SK-N-SH (cell line): ENCODE measurements around the gene RNF130. TPM values are rescaled to one million over a fixed set of nuclear protein-coding genes. Genes with fewer than 3 reads are reported as not detected.

Experiments
- CTCF ChIA-PET: fragments of 300-600, 350-600 bp; formaldehyde crosslinking; extraction: SDS; loops from one replicate; lab custom pipeline; 2021; lab: Yijun Ruan, JAX
- POLR2A ChIA-PET: fragments of 350-600 bp; sonication (Branson Sonifier 250); formaldehyde crosslinking; extraction: SDS; loops from one replicate; lab custom pipeline; 2020; ENCODE audit warnings: antibody characterized with exemption, inconsistent platforms; lab: Yijun Ruan, JAX
- DNase-seq: peaks from one replicate; pipeline ENCODE4 v3.0.0; 2012
- H2AFZ ChIP-seq: fragments of 200-600 bp; sonication (generic); 2 replicates; pipeline ENCODE4 v1.8.1; 2016; ENCODE audit warnings: antibody characterized with exemption, mild to moderate bottlenecking, low read depth
- H3F3A ChIP-seq: fragments of 200-600 bp; sonication (generic); replicated peaks from 2 replicates; pipeline ENCODE3; 2016; ENCODE audit warnings: antibody characterized with exemption, mild to moderate bottlenecking; ENCODE audit not compliant: insufficient read depth
- H3K27ac ChIP-seq, 2 experiments: fragments of 200-500 bp in 1 of 2; fragments of 200-600 bp in 1 of 2; sonication (Bioruptor generic) in 1 of 2; sonication (generic), shearing (Covaris generic) in 1 of 2; 2 replicates each; pipeline versions ENCODE4 v1.5.1 to v1.6.1; 2014 to 2016; ENCODE audit warnings: low read depth in 2 of 2, inconsistent platforms in 1 of 2, low read length in 1 of 2, mild to moderate bottlenecking in 1 of 2, mixed read lengths in 1 of 2
- H3K27me3 ChIP-seq: fragments of 200-600 bp; sonication (generic), shearing (Covaris generic); 2 replicates; pipeline ENCODE4 v1.6.1; 2016; ENCODE audit warnings: mixed run types; ENCODE audit not compliant: insufficient read depth
- H3K36me3 ChIP-seq, 2 experiments: fragments of 200-500 bp in 1 of 2; fragments of 200-600 bp in 1 of 2; sonication (Bioruptor generic) in 1 of 2; sonication (generic) in 1 of 2; replicated peaks in 1 of 2; 2 replicates each; pipeline versions ENCODE3 to v1.5.1; 2014 to 2016; ENCODE audit warnings: low read length in 1 of 2, mild to moderate bottlenecking in 1 of 2; ENCODE audit not compliant: insufficient read depth in 2 of 2, control insufficient read depth in 1 of 2
- H3K4me1 ChIP-seq, 2 experiments: fragments of 200-500 bp in 1 of 2; fragments of 200-600 bp in 1 of 2; sonication (Bioruptor generic) in 1 of 2; sonication (generic), shearing (Covaris generic) in 1 of 2; 2 replicates each; pipeline versions ENCODE4 v1.5.1 to v1.6.1; 2014 to 2016; ENCODE audit warnings: low read depth in 1 of 2, low read length in 1 of 2, mixed run types in 1 of 2; ENCODE audit not compliant: insufficient read depth in 2 of 2, control insufficient read depth in 1 of 2
- H3K4me2 ChIP-seq: fragments of 200-600 bp; sonication (generic), shearing (Covaris generic); 2 replicates; pipeline ENCODE4 v1.6.1; 2017; ENCODE audit warnings: mixed run types
- H3K4me3 ChIP-seq, 2 experiments: fragments of 200-500 bp in 1 of 2; fragments of 200-600 bp in 1 of 2; sonication (Bioruptor generic) in 1 of 2; sonication (generic), shearing (Covaris generic) in 1 of 2; 2 replicates each; pipeline versions ENCODE4 v1.5.1 to v1.8.1; 2014 to 2016; ENCODE audit warnings: low read depth in 2 of 2, inconsistent platforms in 1 of 2, low read length in 1 of 2, mild to moderate bottlenecking in 1 of 2, mixed read lengths in 1 of 2, moderate library complexity in 1 of 2
- H3K79me2 ChIP-seq: fragments of 200-600 bp; sonication (generic); 2 replicates; pipeline ENCODE4 v1.8.1; 2017; ENCODE audit warnings: mild to moderate bottlenecking; ENCODE audit not compliant: insufficient read depth
- H3K9ac ChIP-seq: fragments of 200-600 bp; sonication (generic); 2 replicates; pipeline ENCODE4 v1.6.1; 2017; ENCODE audit warnings: mixed run types
- H3K9me2 ChIP-seq: fragments of 200-600 bp; sonication (generic); 2 replicates; pipeline ENCODE4 v1.6.1; 2017; ENCODE audit warnings: mixed run types
- H3K9me3 ChIP-seq: fragments of 200-600 bp; sonication (generic); 2 replicates; pipeline ENCODE4 v1.6.1; 2017; ENCODE audit warnings: mixed run types, mild to moderate bottlenecking, moderate library complexity
- H4K20me1 ChIP-seq: fragments of 200-600 bp; sonication (generic); 2 replicates; pipeline ENCODE4 v1.6.1; 2017; ENCODE audit warnings: mild to moderate bottlenecking, mixed run types; ENCODE audit not compliant: insufficient read depth
- ELF1 ChIP-seq: IDR thresholded peaks from 2 replicates; pipeline ENCODE4 v1.4.0; 2012
- FOSL2 ChIP-seq: IDR thresholded peaks from 2 replicates; pipeline ENCODE4 v1.4.0; 2012; ENCODE audit warnings: low read depth, mild to moderate bottlenecking, moderate library complexity, borderline replicate concordance
- FOXJ3 ChIP-seq: sonication (generic); formaldehyde crosslinking; IDR thresholded peaks from 2 replicates; pipeline ENCODE4 v1.5.1; 2020; ENCODE audit warnings: mild to moderate bottlenecking, missing genetic modification reagents
- GATA2 ChIP-seq: sonication (generic); formaldehyde crosslinking; IDR thresholded peaks from 2 replicates; pipeline ENCODE4 v1.5.0; 2020; ENCODE audit warnings: mild to moderate bottlenecking, missing genetic modification reagents
- NRF1 ChIP-seq: IDR thresholded peaks from 2 replicates; pipeline ENCODE4 v1.6.1; 2012; ENCODE audit warnings: low read depth, mild to moderate bottlenecking, low read length
- RAD21 ChIP-seq: IDR thresholded peaks from 2 replicates; pipeline ENCODE4 v1.6.1; 2012; ENCODE audit warnings: mild to moderate bottlenecking, low read length
- RCOR1 ChIP-seq: fragments of 150-350 bp; IDR thresholded peaks from 2 replicates; pipeline ENCODE4 v1.6.1; 2017; ENCODE audit warnings: antibody characterized with exemption, low read length
- SIN3A ChIP-seq: IDR thresholded peaks from 2 replicates; pipeline ENCODE4 v1.6.1; 2012; ENCODE audit warnings: low read depth, mild to moderate bottlenecking, low read length, moderate library complexity, borderline replicate concordance
- SMC3 ChIP-seq: IDR thresholded peaks from 2 replicates; pipeline ENCODE4 v1.6.1; 2012; ENCODE audit warnings: low read depth, low read length, improper control_type of control experiment
- TEAD4 ChIP-seq: IDR thresholded peaks from 2 replicates; pipeline ENCODE4 v1.4.0; 2012; ENCODE audit warnings: mild to moderate bottlenecking, borderline replicate concordance; ENCODE audit not compliant: insufficient read depth
- YY1 ChIP-seq: IDR thresholded peaks from 2 replicates; pipeline ENCODE4 v1.4.0; 2012; ENCODE audit warnings: low read depth, mild to moderate bottlenecking
- WGBS: methylation state at CpG from one replicate; pipeline ENCODE4 v1.1.6; 2017; ENCODE audit warnings: low lambda C conversion rate; 5-methylcytosine and 5-hydroxymethylcytosine counted together
- polyA plus RNA-seq, 3 experiments: library from polyadenylated mRNA; depleted of rRNA; stranded (reverse); fragments of >200 nt; gene quantifications; 2 replicates each; pipeline ENCODE4 v1.2.3, GENCODE V29; 2012
- TF ChIP-seq, protein P1 (sequence below): IDR thresholded peaks from 2 replicates; pipeline ENCODE4 v1.4.0; 2012; ENCODE audit warnings: low read depth
- TF ChIP-seq, protein P2 (sequence below): fragments of 200-600 bp; sonication (generic); IDR thresholded peaks from 2 replicates; pipeline ENCODE4 v1.6.1; 2017; ENCODE audit warnings: antibody characterized with exemption, mild to moderate bottlenecking, moderate library complexity
- TF ChIP-seq, protein P3 (sequence below): IDR thresholded peaks from 2 replicates; pipeline ENCODE4 v1.4.0; 2012; ENCODE audit warnings: low read depth, borderline replicate concordance
- TF ChIP-seq, protein P4 (sequence below): IDR thresholded peaks from 2 replicates; pipeline ENCODE4 v1.6.1; 2012; ENCODE audit warnings: mild to moderate bottlenecking, low read depth, low read length, moderate library complexity

Gene RNF130
- polyA plus RNA-seq, 1 of the 3 experiments (the other 2 are of a cell fraction): 41.4 TPM

DNA sequence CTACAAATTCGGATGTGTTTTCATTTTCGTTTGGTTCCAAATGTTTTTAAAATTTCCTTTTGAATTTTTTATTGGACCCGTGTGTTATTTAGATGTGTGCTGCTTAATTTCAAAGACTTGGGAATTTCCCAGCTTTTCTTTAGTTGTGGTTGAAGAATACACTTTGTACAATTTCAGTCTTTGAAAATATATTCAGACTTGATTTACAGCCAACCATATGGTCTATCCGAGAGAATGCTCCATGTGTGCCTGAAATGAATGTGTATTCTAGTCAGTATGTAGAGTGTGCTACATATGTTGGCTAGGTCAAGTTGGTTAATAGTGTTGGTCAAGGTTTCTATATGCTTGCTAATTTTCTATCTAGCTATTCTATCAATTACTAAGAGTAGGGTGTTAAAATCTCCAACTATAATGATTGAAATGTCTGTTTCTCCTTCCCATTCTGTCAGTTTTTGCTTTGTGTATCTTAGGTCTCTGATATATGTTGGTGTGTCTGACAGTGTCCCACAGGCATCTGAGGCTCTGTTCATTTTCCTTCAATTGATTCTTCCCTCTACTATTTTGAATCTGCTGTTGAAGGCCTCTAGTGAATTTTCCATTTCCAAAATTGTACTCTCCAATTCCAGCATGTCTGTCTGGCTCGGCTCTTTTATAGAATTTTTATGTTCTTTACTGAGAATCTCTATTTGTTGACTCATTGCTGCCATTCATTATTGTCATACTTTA is 36.2 kb downstream of the RNF130 start:
- Histone ChIP-seq H3K4me3 (no peak overlapping the region; a peak in 1 of 4 replicates), H3K9ac (no peak overlapping the region), H3K4me2 (no peak overlapping the region), H3K27me3 (no peaks in the 10 kb centered on the region), H3K27ac (no peak overlapping the region), H2AFZ (no peak overlapping the region), H3K9me3 (0 out of 2 replicates have a peak, but pooled peaks cover 4% of the 10 kb centered on the region), H3F3A (peaks cover 3% of the 10 kb centered on the region), H4K20me1 (no peaks in the 10 kb centered on the region), H3K4me1 (no peaks in the 10 kb centered on the region), H3K9me2 (no peaks in the 10 kb centered on the region), H3K36me3 (peaks cover 12 to 51% of the 10 kb centered on the region in 2 experiments), H3K79me2 (no peaks in the 10 kb centered on the region)
- ChIA-PET POLR2A (no interaction called here), CTCF (no interaction called here)
- WGBS: 95% methylated on average over 5 of the region's 5 CpGs
- DNase-seq: no peak
- TF ChIP-seq, protein P1, sequence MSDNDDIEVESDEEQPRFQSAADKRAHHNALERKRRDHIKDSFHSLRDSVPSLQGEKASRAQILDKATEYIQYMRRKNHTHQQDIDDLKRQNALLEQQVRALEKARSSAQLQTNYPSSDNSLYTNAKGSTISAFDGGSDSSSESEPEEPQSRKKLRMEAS: no peak
- TF ChIP-seq ELF1 (no peak), YY1 (no peak), FOXJ3 (CRISPR knock-in tag) (no peak), TEAD4 (no peak), NRF1 (no peak), SMC3 (no peak), FOSL2 (no peak), RAD21 (no peak), SIN3A (no peak), RCOR1 (no peak), GATA2 (no peak)
- TF ChIP-seq, protein P2, sequence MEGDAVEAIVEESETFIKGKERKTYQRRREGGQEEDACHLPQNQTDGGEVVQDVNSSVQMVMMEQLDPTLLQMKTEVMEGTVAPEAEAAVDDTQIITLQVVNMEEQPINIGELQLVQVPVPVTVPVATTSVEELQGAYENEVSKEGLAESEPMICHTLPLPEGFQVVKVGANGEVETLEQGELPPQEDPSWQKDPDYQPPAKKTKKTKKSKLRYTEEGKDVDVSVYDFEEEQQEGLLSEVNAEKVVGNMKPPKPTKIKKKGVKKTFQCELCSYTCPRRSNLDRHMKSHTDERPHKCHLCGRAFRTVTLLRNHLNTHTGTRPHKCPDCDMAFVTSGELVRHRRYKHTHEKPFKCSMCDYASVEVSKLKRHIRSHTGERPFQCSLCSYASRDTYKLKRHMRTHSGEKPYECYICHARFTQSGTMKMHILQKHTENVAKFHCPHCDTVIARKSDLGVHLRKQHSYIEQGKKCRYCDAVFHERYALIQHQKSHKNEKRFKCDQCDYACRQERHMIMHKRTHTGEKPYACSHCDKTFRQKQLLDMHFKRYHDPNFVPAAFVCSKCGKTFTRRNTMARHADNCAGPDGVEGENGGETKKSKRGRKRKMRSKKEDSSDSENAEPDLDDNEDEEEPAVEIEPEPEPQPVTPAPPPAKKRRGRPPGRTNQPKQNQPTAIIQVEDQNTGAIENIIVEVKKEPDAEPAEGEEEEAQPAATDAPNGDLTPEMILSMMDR: no peak
- TF ChIP-seq, protein P3, sequence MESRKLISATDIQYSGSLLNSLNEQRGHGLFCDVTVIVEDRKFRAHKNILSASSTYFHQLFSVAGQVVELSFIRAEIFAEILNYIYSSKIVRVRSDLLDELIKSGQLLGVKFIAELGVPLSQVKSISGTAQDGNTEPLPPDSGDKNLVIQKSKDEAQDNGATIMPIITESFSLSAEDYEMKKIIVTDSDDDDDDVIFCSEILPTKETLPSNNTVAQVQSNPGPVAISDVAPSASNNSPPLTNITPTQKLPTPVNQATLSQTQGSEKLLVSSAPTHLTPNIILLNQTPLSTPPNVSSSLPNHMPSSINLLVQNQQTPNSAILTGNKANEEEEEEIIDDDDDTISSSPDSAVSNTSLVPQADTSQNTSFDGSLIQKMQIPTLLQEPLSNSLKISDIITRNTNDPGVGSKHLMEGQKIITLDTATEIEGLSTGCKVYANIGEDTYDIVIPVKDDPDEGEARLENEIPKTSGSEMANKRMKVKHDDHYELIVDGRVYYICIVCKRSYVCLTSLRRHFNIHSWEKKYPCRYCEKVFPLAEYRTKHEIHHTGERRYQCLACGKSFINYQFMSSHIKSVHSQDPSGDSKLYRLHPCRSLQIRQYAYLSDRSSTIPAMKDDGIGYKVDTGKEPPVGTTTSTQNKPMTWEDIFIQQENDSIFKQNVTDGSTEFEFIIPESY: no peak
- TF ChIP-seq, protein P4, sequence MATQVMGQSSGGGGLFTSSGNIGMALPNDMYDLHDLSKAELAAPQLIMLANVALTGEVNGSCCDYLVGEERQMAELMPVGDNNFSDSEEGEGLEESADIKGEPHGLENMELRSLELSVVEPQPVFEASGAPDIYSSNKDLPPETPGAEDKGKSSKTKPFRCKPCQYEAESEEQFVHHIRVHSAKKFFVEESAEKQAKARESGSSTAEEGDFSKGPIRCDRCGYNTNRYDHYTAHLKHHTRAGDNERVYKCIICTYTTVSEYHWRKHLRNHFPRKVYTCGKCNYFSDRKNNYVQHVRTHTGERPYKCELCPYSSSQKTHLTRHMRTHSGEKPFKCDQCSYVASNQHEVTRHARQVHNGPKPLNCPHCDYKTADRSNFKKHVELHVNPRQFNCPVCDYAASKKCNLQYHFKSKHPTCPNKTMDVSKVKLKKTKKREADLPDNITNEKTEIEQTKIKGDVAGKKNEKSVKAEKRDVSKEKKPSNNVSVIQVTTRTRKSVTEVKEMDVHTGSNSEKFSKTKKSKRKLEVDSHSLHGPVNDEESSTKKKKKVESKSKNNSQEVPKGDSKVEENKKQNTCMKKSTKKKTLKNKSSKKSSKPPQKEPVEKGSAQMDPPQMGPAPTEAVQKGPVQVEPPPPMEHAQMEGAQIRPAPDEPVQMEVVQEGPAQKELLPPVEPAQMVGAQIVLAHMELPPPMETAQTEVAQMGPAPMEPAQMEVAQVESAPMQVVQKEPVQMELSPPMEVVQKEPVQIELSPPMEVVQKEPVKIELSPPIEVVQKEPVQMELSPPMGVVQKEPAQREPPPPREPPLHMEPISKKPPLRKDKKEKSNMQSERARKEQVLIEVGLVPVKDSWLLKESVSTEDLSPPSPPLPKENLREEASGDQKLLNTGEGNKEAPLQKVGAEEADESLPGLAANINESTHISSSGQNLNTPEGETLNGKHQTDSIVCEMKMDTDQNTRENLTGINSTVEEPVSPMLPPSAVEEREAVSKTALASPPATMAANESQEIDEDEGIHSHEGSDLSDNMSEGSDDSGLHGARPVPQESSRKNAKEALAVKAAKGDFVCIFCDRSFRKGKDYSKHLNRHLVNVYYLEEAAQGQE: no peak
